Iris pigment epithelial cell (primary cell): Measurements from ENCODE around the gene SHISAL2A.
A peak's percentile ranks its signal among the peaks of the same experiment; 100 is the strongest.

Source experiments
- DNase-seq: peaks from one replicate; pipeline ENCODE4 v3.0.0-alpha.2; 2011; ENCODE audit warnings: low read depth

The SHISAL2A gene

DNA sequence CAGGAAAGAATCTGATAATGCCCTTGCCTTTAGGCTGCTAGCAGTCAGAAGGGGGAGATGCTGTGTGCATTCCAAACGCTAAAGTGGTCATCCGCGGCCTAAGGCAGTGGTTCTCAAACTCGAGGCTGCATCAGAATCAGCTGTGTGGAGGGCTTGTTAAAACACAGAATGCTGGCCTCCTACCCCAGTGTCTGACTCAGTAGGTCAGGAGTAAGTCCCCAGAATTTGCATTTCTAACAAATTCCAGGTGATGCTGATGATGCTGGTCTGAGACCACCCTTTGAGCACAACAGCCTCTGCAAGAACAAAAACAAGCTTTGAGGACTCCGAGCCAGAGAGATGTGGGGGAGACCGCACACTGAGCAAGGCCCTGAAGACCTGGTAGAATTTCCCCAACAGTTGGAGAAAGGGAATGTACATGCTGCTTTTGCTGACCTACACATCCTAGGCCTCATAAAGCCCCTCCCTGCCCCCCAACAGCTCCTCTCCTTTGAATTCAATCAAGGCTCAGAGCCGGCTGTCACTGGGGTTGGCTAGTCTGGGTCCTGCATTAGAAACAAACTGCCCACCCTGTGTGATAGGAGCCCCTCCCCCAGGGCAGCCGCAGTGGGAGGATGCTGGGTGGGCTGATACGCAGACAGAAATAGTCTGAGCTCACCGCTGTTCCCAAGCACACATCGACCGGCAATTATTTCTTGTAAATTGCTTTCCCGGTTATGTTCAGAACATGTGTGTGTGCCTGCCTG is 27.1 kb downstream of the SHISAL2A start:
- DNase-seq = no peak

DNA sequence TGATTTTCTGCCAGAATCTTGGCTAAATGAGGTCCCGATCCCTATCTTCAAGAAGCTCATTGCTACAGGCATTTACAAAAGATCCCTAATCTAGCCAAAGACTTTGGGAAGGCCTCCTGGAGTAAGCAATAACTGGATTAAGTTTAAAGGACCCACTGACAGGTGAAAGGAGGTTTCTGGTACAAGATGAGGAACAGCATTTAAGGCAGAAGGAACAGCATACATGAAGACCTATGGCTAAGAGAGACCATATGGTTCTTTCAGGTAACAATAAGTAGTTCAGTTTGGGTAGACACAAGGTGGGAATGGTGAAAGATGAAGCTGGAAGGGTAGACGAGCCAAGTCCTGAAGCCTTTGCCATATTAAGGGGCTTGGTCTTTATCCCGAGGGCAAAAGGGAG is 27.8 kb downstream of the SHISAL2A start:
- no peak for DNase-seq

DNA sequence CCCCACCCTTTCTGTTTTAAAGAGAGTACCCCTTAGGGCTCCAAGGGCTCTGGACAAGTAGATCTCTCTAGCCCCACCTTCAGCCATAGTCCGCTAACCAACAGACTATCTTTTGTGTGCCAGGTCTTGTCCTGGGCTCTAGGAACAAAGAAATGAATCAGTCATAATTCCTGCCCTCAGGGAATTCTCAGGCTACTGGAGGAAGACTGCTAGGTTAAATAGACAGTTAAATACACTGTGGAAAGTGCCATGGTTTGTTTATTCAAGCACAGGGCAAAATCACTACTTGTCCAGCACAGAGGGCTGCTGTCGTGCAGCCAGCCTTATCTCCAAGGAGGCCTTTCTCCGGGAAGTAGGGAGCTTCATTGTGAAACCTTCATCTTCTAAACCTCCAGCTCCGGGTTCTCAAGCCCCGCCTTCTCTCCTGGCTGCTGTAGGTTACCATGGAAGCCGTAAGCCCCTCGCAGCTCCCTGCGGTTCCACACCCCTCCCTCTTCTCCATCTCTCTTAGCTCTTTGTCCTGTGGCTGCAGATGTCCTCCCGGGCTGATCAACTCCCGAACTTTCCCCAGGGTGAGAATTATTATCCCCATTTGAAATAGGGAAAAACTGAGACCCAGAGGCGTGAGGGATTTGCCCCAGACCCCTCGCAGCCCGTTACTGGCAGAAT is 29.8 kb downstream of the SHISAL2A start:
- peak; percentile 50 for DNase-seq

DNA sequence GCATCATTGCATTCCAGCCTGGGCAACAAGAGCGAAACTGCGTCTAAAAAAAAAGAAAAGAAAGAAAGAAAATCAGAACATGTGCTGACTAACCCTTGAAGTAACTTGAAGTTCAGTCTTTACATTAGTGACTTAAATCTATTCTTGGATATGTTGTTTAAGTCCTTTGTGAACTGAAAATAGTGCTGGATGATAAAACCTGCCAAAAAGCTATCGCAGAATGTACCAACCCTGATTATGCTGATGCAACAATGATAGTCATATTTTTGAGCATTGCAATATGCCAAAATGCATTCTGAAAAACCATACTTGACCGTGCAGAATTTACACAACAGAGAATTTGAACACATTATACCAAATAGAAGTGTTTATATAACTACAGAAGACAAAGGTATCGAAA is 30.7 kb downstream of the SHISAL2A start:
- DNase-seq = no peak

DNA sequence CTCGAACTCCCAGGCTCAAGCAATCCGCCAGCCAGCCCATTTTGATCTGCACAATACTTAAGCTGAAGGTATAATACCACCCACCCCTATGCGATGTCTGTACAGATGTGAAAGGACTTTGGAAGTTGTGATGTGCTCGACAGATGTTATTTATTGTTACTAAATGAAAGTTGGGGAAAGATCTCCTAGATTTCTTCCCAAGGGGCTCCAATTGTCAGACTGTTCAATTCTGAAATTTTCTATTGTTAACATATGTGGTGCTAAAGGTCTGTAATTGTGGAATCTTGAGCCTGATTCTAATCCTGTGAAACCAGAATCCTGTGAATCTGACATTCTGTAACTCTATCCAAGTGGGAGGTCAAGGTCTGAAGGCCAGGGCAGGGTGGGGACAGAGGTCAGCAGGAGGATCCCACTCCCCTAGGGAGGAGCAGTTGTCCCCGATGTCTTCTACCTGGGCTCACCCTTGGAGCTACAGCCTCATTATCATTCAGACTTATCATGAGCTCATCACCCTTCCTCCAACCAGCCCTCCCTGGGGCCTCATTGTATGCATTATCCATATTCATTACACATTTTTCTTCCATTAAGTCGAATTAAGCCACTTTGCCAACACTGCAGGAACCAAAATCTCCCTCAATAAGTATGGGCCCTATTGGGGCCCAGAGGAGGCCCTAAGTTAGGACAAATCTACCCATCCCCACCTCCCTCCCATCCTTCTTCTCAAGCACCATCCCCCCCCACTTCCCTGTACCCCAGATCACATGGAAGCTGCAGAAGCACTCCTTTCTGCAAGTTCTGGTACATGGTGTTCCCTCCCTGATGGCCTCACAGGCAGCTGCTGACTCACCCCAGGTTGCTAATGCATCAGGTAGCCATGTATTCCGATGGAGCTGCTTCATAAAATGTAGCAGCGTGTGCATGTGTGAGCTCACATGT is 32.3 kb downstream of the SHISAL2A start:
- DNase-seq = peak; percentile 52

DNA sequence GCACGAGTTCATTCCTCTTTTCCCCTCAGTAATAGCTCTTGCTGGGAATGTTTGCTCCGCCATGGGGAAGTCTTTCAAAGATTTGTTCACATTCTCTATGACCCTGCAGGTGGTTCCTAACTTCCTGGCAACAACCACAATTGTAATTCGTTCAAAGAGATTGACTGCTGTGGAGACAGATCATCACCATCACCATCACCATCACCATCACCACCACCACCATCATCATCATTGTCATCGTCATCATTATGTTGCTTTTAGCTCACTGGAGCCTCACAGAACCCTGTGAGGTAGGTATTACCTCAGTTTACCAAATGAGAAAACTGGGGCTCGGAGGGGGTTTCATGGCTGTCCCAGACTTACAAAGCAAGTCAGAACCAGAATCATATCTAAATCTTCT is 34.3 kb downstream of the SHISAL2A start:
- DNase-seq = no peak

DNA sequence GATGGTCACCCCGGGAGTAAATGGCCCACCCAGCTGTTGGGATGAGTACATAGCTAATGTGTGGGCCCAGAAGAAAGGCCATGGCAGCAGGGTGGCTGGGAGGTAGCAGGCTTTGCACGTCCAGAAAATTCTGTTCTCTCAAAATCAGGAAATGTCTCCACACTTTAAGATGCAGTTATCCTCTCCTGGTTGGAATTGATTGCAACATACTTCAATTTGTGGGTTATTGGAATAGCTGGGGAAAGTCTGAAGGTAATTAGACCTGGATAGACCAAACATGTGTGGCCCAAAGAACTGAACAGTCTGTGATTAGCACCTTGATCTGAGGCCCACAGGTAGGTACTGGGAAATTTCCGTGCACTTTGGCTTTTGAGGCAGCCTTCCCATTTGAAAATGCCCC is 35.0 kb downstream of the SHISAL2A start:
- no peak for DNase-seq

DNA sequence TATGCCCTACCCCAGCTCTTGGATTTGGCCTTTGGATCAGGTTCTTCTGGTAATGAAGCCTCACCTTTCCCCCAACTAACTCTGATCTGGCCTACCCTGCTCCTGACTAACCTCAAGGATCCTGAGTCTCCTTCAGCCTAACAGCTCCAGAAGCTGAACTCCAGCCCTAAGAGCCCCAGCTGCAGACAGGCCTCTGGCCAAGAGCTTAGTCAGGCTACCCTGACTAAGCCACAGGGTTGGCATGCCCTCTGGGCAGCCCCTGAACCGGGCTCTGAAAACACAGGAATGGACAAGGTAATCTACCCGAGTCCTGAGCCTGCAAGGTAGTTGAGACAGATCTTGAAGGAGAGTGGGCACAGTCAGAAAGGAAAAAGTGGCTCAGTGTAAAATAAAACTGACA is 35.7 kb downstream of the SHISAL2A start:
- DNase-seq = no peak

DNA sequence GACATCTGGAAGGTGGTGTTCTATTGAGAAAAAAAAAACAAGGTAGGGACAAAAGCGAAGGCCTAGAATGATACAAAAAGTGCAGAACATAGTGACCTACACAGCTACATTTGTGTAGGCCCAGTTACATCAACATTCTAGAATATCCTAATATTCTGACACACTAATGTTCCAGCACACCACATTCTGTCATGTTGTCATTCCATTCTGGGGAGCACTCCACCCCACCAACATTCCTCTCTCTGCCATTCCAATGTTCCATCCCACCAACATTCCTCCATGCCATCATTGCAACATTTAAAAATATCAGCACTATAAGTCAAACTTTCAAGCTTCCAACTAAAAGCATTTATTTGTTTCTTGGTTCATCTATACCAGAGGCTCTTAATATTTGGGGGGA is 36.7 kb downstream of the SHISAL2A start:
- DNase-seq = peak; percentile 43

DNA sequence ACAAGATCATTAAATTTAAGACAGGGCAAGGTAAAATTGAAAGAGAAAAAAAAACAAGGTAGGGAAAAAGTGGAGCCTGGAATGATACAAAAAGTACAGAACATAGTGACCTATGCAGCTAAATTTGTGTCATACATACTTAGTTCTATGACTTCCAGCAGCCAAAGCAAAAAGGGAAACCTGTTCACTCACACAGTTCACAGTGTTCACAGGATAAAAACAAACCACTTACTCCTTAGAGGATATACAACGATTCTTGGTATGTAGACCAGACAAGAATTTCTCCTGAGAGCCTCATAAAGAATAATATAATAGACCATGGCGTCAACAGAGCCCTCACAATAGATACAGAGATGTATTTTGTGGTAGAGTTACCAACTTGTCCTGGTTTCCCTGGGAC is 37.6 kb downstream of the SHISAL2A start:
- no peak for DNase-seq

DNA sequence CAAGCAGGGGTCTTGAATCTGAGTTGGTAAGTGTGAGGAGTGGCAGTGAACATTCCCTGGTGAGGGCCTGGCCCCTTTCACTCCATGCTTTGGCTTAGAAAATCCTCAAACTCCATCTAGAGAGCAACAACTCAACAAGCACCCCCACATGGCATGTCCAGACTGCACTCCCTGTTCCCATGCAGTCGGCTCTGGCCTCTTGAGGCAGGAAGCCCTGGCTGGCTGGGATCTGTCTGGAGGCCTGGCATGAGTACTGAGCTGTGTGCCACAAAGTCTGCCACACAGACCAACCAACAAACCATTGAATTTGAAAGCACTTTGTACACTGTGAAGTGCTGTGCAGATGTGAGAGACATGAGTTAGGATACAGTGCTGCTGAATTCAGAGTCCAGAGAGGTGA is 40.0 kb downstream of the SHISAL2A start:
- no peak for DNase-seq

DNA sequence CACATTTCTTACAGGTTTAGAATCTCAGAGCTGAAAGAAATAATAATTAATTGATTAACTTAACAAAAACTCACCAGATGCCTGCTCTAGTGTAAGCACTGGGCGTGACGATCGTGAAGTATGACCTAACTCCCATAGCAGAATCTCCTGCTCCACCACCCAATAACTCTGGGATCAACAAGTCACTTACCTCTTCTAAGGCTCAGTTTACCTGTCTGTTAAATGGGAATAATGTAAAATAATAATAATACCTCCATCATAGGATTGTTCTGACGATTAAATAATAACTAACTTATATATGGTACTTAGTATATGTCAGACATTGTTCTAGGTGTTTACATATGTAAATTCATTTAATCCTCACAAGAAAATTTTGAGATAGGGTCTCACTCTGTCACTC is 40.5 kb downstream of the SHISAL2A start:
- no peak for DNase-seq

DNA sequence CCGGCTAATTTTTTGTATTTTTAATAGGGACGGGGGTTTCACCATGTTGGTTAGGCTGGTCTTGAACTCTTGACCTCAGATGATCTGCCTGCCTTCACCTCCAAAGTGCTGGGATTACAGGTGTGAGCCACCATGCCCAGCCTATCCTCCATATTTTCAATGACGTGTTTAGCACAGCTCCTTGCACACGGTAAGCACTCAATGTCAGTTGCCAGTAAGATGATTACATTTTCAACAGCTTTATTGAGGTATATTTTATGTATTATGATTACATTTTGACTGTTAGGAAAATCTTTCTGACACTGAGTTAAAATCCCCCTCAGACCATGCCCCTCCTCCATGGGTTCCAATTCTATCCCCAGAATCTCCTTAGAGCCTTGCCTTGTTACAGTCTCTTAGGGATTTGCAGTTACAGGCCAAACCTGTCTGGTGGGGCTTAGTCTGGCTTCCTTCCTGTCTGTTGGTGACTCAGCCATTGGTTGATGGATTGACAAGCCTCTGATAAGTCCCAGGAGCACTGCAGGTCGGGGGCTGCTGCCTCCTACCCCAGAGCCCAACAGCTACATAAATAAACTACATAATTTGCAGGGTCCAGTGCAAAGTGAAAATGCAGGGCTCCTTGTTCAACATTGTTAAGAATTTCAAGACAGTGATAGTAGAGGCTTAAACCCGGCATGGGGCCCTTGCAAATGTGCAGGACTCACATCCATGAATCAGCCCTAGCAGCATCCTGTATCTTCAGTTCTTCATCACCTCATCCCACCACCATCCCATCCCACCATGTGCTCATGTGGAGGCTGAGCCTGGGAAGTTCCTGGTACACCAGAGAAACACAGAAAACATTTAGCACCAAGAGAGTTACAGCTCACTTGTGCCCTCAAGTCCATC is 41.8 kb downstream of the SHISAL2A start:
- peak; percentile 64 for DNase-seq

DNA sequence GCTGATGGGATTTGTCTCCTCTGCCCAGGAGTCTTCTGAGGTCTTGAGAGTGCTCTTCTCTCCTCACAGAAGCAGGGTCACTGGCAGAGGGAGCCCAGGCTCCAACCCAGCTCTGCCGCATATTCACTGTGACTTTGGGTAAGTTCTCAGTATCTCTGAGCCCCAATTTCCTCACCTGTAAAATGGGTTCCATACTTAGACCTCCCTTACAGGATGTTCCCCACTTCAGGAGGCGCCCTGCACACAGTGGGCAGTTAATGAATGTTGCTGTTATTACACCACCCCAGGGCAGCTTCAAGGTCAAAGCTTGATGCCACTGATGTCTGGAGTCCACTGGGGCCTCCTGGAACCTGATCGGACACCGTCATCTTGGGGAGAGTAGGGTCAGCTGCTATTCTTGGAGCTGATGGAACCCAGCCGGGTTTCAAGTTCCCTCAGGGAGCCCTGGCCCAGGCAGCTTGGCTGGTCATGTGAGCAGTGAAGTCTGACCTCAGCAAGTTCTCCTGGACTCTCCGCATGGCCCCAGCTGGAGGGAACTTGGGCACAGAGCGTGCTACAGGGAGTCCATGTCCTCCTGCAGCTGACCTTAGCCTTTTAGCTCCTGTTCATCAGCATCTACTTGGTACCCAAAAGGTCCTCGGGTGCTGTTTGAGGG is 43.4 kb downstream of the SHISAL2A start:
- DNase-seq = no peak

DNA sequence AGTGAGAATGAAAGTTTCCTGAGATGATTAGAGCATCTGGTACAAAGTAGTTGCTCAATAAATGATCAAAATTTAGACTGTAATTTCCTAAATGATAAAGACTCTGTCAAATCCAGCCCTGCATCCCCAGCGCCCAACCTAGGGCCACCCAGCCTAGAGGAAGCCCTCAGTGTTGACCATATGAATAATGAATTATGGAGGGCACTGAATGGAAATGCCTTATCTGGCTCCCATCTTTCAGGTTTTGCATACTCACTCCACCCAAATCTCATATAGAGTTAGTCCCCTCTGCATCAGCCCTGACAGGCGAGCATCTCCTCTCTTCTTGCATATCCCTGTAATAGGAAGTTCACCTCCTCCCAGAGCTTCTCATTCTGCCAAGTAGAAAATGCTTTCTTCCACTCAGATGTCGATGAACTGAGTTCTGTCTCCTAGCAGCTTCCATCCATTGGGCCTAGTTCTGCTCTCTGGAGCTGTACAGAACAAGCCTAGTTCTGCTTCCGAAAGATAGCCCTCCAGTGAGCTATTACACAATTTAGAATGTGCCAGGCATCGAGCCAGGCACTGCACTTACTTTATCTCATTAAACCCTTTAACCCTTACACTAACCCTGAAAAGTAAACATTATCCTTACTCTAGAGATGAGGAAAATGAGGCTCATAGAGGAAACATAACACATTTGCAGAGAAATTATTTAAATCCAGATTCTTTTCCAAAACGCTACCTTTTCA is 44.3 kb downstream of the SHISAL2A start:
- peak; percentile 56 for DNase-seq

DNA sequence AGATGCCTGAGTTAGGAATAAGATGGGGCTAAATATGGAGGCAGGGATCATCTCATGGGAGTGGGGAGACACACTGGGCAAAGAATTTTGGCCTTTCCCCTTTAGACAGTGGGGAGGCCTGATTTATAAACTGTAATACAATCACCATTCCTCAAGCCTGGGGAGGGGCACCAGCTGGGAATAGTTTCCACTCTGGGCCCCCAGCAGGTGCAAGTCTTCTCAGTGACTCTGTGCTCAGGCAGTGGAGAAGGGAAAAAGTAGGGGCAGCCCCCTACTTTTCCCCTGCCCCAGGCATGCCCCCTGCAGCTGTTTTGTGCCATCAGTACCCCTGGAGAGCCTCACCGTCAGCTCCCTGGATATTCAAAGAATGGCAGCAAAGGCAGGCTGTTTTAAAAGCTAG is 46.1 kb downstream of the SHISAL2A start:
- no peak for DNase-seq

DNA sequence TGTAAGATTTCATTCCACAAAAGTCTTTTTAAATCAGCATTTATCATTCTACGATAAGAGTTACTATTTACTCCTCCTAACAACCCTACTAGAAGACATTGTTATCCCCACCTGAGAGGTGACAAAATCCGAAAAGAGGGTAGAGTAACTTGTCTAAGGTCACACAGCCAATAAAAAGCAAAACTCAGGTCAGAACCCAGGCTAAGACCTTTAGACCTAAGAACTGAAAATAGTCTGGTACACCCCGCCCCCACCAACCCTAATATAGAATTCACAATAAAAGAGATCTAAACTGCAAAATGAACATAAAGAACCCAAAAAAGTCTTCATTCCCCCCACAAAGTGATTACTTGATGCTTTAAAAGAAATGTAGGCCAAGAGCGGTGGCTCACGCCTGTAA is 46.5 kb downstream of the SHISAL2A start:
- DNase-seq = no peak

DNA sequence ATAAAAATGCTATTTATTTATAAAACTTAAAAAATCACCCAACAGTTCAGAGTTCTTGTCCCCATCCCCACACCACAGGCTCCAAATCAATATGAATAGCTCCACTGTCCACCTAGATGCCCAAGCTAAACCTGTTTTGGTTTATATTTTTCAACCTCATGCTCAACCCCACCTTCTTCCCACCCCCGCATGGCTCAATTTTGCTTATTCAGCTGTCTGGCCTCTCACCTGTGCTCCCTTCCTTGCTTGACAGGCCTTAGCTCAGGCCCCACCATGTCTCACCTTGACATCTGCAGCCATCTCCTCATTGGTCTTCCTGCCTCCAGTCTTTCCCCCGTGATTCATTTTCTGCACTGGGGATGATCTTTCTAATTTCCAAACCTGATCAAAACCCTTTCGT is 47.4 kb downstream of the SHISAL2A start:
- DNase-seq = no peak

DNA sequence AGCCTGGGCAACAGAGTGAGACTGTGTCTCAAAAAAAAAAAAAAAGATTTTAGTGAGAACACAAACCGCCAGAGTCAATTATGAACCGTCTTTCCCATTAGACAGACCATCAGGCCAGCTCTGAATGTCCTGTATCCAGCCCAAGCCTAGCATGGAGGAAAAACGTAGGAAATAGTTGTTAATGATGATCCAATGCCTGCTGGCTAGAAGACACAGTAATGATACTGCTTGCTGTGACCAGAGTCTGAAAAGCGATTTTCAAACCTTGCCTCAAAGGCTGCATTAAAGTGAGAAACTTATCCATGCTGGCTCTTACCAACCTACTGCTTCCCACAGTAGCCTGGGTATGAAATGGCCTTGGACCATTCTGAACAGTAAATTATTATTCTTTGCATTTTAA is 48.2 kb downstream of the SHISAL2A start:
- DNase-seq = no peak

DNA sequence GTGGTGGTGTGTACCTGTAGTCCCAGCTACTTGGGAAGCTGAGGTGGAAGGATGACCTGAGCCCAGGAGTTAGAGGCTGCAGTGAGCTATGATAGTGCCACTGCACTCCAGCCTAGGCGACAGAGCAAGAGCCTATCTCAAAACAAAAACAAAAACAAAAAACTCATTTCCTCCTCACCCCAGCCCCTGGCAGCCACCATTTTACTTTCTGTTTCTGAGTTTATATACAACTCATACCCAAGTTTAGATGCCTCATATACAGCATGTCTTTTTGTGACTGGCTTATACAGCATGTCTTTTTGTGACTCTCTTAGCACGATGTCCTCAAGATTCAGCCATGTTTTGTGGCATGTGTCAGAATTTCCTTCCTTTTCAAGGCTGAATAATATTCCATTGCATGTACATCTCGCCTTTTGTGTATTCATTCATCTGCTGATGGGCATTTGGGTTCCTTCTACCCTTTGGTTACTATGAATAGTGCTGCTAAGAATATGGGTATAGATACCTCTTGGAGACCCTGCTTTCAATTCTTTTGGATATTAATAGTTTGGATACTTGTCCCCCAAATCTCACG is 50.5 kb downstream of the SHISAL2A start:
- DNase-seq = no peak
